Activated naive CD8-positive, alpha-beta T cell treated with anti-CD3 and anti-CD28 coated beads, Interleukin-2, amount 10 ng/mL, durations not matched to agents 7 days and 5 days (primary cell): ENCODE measurements around the gene MS4A1. TPM values are rescaled to one million over a fixed set of nuclear protein-coding genes. Genes with fewer than 3 reads are reported as not detected.

Experiments
- ATAC-seq: fragments of 150-1000 bp; cut with Tn5 transposase; one replicate; pipeline ENCODE4 v1.10.0; 2021; ENCODE audit warnings: low read depth, moderate library complexity
- POLR2A ChIA-PET: fragments of 350-600 bp; sonication (Branson Sonifier 250); formaldehyde crosslinking; loops from one replicate; lab custom pipeline; 2021; ENCODE audit warnings: antibody characterized with exemption; lab: Charles Lee
- DNase-seq: peaks from one replicate; pipeline ENCODE4 v3.0.0; 2021
- H3K27ac Mint-ChIP-seq: one replicate; pipeline ENCODE4 v1.8.0; 2022; ENCODE audit warnings: mild to moderate bottlenecking, mixed read lengths
- H3K27me3 Mint-ChIP-seq: one replicate; pipeline ENCODE4 v1.8.0; 2022; ENCODE audit warnings: mild to moderate bottlenecking, moderate library complexity, mixed read lengths
- H3K36me3 Mint-ChIP-seq: one replicate; pipeline ENCODE4 v1.8.0; 2021; ENCODE audit warnings: mild to moderate bottlenecking, mixed read lengths
- H3K4me1 Mint-ChIP-seq: one replicate; pipeline ENCODE4 v1.8.0; 2021; ENCODE audit warnings: mixed read lengths
- H3K4me3 Mint-ChIP-seq: one replicate; pipeline ENCODE4 v1.8.0; 2022; ENCODE audit warnings: mild to moderate bottlenecking, moderate library complexity, mixed read lengths
- H3K9me3 Mint-ChIP-seq: one replicate; pipeline ENCODE4 v1.8.0; 2021; ENCODE audit warnings: mixed read lengths
- total RNA-seq, 2 experiments: library from RNA; stranded (reverse); gene quantifications; one replicate each; pipeline ENCODE4 v1.2.3, GENCODE V29; 2021

MS4A1 gene
- total RNA-seq, 2 experiments from 2014 or later = 9.0 to 11.2 TPM

- H3K36me3 Mint-ChIP-seq = no peaks in the 10 kb centered on the region
- no peak for DNase-seq
- H3K27me3 Mint-ChIP-seq = peaks cover 24% of the 10 kb centered on the region
- no peak for ATAC-seq
- peaks cover 2% of the 10 kb centered on the region for H3K9me3 Mint-ChIP-seq
- H3K4me3 Mint-ChIP-seq = no peak overlapping the region
- H3K27ac Mint-ChIP-seq = no peak overlapping the region
- POLR2A ChIA-PET = no interaction called here
- no peaks in the 10 kb centered on the region for H3K4me1 Mint-ChIP-seq
These were observed 57.1 kb downstream of the MS4A1 start for GRCh38 chr11:60512651-60513225.

DNA sequence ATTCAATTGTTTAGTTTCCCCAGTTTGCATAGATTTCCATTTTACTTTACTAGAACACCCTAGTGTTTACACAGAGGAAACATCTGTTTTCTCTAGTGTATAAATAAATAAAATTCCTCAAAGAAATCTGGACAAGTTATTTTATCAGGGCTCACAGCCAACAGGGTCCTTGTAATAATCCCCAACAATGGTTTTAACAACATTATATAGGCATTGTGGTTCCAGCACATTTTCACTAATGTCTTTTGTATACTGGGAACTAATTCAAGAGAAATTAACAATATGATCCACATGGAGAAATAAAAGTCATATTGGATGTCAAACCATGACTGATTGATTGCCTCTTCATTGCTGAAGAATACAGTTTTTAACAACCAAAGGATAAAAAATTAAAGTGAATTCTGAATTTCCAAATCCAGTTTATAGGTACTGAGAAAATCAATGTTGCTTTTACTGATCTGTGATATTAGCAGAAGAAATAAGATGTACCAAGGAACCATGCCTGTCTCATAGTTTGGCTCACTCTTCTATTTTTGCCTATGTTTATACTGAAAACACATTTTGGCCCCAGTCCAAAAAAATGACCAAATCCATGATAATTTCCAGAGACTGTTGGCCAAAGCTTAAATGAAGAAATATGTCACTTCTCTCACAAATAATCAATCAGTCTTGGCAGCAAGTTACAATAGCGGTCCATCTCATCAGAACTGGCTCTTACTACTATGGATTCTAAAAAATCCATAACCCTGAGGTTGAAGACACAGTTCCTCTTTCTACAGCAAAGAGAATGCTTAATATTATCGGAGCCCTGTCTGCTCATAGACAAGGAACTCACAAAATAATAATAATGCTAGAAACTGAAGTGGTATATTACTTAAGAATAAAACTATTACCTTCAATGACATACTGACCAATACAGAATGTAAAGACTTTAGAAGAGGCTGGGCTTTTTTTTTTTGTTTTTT, 58.1 kb downstream of the MS4A1 start:
- H3K9me3 Mint-ChIP-seq = no peaks in the 10 kb centered on the region
- H3K27me3 Mint-ChIP-seq = peaks cover 22% of the 10 kb centered on the region
- no peaks in the 10 kb centered on the region for H3K4me1 Mint-ChIP-seq

GRCh38 chr11:60515144-60515855, 59.7 kb downstream of the MS4A1 start, which contains the start of gene MS4A13:
Gene MS4A13 (plus strand): TSS chr11:60515392. CDS start chr11:60518084, 2,692 bp downstream.
- Mint-ChIP-seq H3K27ac (no peak within 1 kb of the TSS), H3K4me1 (no peaks in the 10 kb centered on the region), H3K27me3 (peaks cover 33% of the 10 kb centered on the region), H3K4me3 (no peak within 1 kb of the TSS), H3K36me3 (no peaks in the 10 kb centered on the region), H3K9me3 (peaks cover 4% of the 10 kb centered on the region)
- DNase-seq (no peak), ATAC-seq (no peak)
- POLR2A ChIA-PET = no interaction called here

More for the DNA sequence above, 58.1 kb downstream of the MS4A1 start:
- Mint-ChIP-seq H3K27ac (no peak overlapping the region), H3K4me3 (no peak overlapping the region), H3K36me3 (no peaks in the 10 kb centered on the region)
- POLR2A ChIA-PET = no interaction called here
- no peak for ATAC-seq
- DNase-seq = no peak

Other genes starting within 250 kb of the MS4A1 start
- gene MS4A4E, start 212.7 kb upstream of the MS4A1 start, total RNA-seq = not detected
- under 1 TPM in 1 of 2 experiments, not detected in 1; 0.45 TPM for gene MS4A4A, start 175.2 kb upstream of the MS4A1 start, total RNA-seq
- gene MS4A6E, start 128.6 kb upstream of the MS4A1 start, total RNA-seq = not detected
- gene MS4A7, start 77.3 kb upstream of the MS4A1 start, total RNA-seq = 1 to 10 TPM in 1 of 2 experiments, under 1 TPM in 1; 0.99 to 1.6 TPM
- gene MS4A14, start 59.4 kb upstream of the MS4A1 start, total RNA-seq = under 1 TPM in 1 of 2 experiments, not detected in 1; 0.11 TPM
- not detected for gene MS4A5, start 26.3 kb upstream of the MS4A1 start, total RNA-seq
- gene MS4A12, start 36.9 kb downstream of the MS4A1 start, total RNA-seq = not detected
- gene MS4A13, start 59.5 kb downstream of the MS4A1 start, total RNA-seq = not detected
- gene MS4A8, start 243.8 kb downstream of the MS4A1 start, total RNA-seq = not detected